ENCODE results near the gene CNN2. TPM values are rescaled to one million over a fixed set of nuclear protein-coding genes. Genes with fewer than 3 reads are reported as not detected.

The CNN2 gene
- total RNA-seq, 1 experiment from 2014 or later = 194 TPM

GRCh38 chr19:990746-991145, 35.7 kb upstream of the CNN2 start:
- H3K9me3 ChIP-seq = no peaks in the 10 kb centered on the region
- Mint-ChIP-seq H3K4me1 (ENCODE audit: low read depth, unreplicated experiment) (no peaks in the 10 kb centered on the region), H3K27ac (ENCODE audit: unreplicated experiment) (no peak overlapping the region), H3K9me3 (ENCODE audit: unreplicated experiment) (no peaks in the 10 kb centered on the region), H3K4me3 (ENCODE audit: unreplicated experiment) (no peak overlapping the region), H3K36me3 (ENCODE audit: insufficient read depth, unreplicated experiment) (peaks cover 69% of the 10 kb centered on the region), H3K27me3 (ENCODE audit: insufficient read depth, unreplicated experiment) (no peaks in the 10 kb centered on the region)
- intact Hi-C loops (cut with micrococcal nuclease; ENCODE audit: unreplicated experiment) = no loop called here
- no TSS peak for BruUV-seq (replicated peaks)
- H3K27me3 ChIP-seq (replicated peaks; ENCODE audit: control insufficient read depth, insufficient read depth, low read length) = no peaks in the 10 kb centered on the region
- POLR2A ChIA-PET = no interaction called here
- H3K36me3 ChIP-seq (ENCODE audit: control insufficient read depth, insufficient read depth, low read length) = peaks cover 4% of the 10 kb centered on the region
- no peak for TF ChIP-seq CTCF (IDR thresholded peaks at IDR 0.05; ENCODE audit: insufficient read depth in 1 of 2, low read depth in 1 of 2, low read length in 1 of 2, severe bottlenecking in 1 of 2, unreplicated experiment in 1 of 2)
- CTCF ChIA-PET = no interaction called here
- H3K4me1 ChIP-seq = peaks cover 32% of the 10 kb centered on the region
- no peak for DNase-seq
- no peak overlapping the region for H3K4me3 ChIP-seq (ENCODE audit: low read depth, low read length)

DNA sequence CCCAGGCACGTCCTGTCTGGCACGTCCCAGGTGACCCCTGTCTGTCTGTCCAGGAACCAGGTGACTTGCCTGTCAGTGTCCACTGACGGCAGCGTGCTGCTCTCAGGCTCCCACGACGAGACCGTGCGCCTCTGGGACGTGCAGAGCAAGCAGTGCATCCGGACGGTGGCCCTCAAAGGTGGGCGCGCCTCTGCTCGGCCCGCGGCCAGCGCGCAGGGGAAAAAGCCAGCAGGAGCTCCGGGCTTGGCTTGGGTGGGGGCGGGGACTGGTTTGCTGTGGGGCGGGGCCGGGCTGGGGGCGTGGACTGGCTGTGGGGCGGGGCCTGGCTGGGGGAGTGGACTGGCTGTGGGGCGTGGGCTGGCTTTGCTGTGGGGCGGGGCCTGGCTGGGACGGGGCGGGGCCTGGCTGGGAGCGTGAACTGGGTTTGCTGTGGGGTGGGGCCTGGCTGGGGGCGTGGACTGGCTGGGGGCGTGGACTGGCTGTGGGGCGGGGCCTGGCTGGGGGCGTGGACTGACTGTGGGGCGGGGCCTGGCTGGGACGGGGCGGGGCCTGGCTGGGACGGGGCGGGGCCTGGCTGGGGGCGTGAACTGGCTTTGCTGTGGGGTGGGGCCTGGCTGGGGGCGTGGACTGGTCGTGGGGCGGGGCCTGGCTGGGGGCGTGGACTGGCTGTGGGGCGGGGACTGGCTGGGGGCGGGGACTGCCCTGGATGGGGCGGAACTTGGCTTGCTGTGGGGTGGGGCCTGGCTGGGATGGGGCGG, 35.1 kb upstream of the CNN2 start:
- no peaks in the 10 kb centered on the region for H3K4me1 Mint-ChIP-seq (ENCODE audit: low read depth, unreplicated experiment)
- no peaks in the 10 kb centered on the region for H3K9me3 Mint-ChIP-seq (ENCODE audit: unreplicated experiment)
- H3K36me3 ChIP-seq (ENCODE audit: control insufficient read depth, insufficient read depth, low read length) = peaks cover 4% of the 10 kb centered on the region
- H3K27me3 Mint-ChIP-seq (ENCODE audit: insufficient read depth, unreplicated experiment) = no peaks in the 10 kb centered on the region
- TF ChIP-seq CTCF (IDR thresholded peaks at IDR 0.05; ENCODE audit: insufficient read depth in 1 of 2, low read depth in 1 of 2, low read length in 1 of 2, severe bottlenecking in 1 of 2, unreplicated experiment in 1 of 2) = no peak
- ChIA-PET POLR2A (no interaction called here), CTCF (no interaction called here)
- no peak overlapping the region for H3K27ac Mint-ChIP-seq (ENCODE audit: unreplicated experiment)
- no peaks in the 10 kb centered on the region for H3K27me3 ChIP-seq (replicated peaks; ENCODE audit: control insufficient read depth, insufficient read depth, low read length)
- BruUV-seq (replicated peaks) = no TSS peak
- no peak overlapping the region for H3K4me3 ChIP-seq (ENCODE audit: low read depth, low read length)
- H3K36me3 Mint-ChIP-seq (ENCODE audit: insufficient read depth, unreplicated experiment) = peaks cover 75% of the 10 kb centered on the region
- intact Hi-C loops (cut with micrococcal nuclease; ENCODE audit: unreplicated experiment) = no loop called here
- H3K9me3 ChIP-seq = no peaks in the 10 kb centered on the region
- peaks cover 38% of the 10 kb centered on the region for H3K4me1 ChIP-seq
- DNase-seq = peak; percentile 65 to 78
- H3K4me3 Mint-ChIP-seq (ENCODE audit: unreplicated experiment) = no peak overlapping the region

GRCh38 chr19:991932-992669, 34.3 kb upstream of the CNN2 start:
- peaks cover 3% of the 10 kb centered on the region for H3K36me3 ChIP-seq (ENCODE audit: control insufficient read depth, insufficient read depth, low read length)
- intact Hi-C loops (cut with micrococcal nuclease; ENCODE audit: unreplicated experiment) = no loop called here
- H3K27me3 ChIP-seq (replicated peaks; ENCODE audit: control insufficient read depth, insufficient read depth, low read length) = no peaks in the 10 kb centered on the region
- Mint-ChIP-seq H3K9me3 (ENCODE audit: unreplicated experiment) (no peaks in the 10 kb centered on the region), H3K27ac (ENCODE audit: unreplicated experiment) (no peak overlapping the region), H3K27me3 (ENCODE audit: insufficient read depth, unreplicated experiment) (no peaks in the 10 kb centered on the region), H3K4me3 (ENCODE audit: unreplicated experiment) (no peak overlapping the region), H3K36me3 (ENCODE audit: insufficient read depth, unreplicated experiment) (peaks cover 75% of the 10 kb centered on the region), H3K4me1 (ENCODE audit: low read depth, unreplicated experiment) (no peaks in the 10 kb centered on the region)
- TF ChIP-seq CTCF (IDR thresholded peaks at IDR 0.05; ENCODE audit: insufficient read depth in 1 of 2, low read depth in 1 of 2, low read length in 1 of 2, severe bottlenecking in 1 of 2, unreplicated experiment in 1 of 2) = no peak
- H3K4me1 ChIP-seq = peaks cover 42% of the 10 kb centered on the region
- no peaks in the 10 kb centered on the region for H3K9me3 ChIP-seq
- POLR2A ChIA-PET = no interaction called here
- CTCF ChIA-PET = no interaction called here
- no TSS peak for BruUV-seq (replicated peaks)
- no peak overlapping the region for H3K4me3 ChIP-seq (ENCODE audit: low read depth, low read length)
- no peak for DNase-seq
